G401 (cell line): ENCODE data around the gene DCP1B. TPM values are rescaled to one million over a fixed set of nuclear protein-coding genes. Genes with fewer than 3 reads are reported as not detected.

Experiments
- DNase-seq: peaks from one replicate; pipeline ENCODE4 v3.0.0-alpha.2; 2015; ENCODE audit warnings: low spot score
- in situ Hi-C: cut with HindIII; loops from 2 replicates; pipeline ENCODE4 v1.10.0; 2016; ENCODE audit warnings: low sequenced_read_pairs, mixed read lengths
- total RNA-seq: library from RNA; depleted of rRNA; stranded (reverse); fragments of >200 nt; shearing (Covaris generic); gene quantifications from 2 replicates; pipeline ENCODE4 v1.2.3, GENCODE V29; 2014; rRNA removed

The DCP1B gene
- total RNA-seq, 1 experiment from 2014 or later, result 20.6 TPM

DNA sequence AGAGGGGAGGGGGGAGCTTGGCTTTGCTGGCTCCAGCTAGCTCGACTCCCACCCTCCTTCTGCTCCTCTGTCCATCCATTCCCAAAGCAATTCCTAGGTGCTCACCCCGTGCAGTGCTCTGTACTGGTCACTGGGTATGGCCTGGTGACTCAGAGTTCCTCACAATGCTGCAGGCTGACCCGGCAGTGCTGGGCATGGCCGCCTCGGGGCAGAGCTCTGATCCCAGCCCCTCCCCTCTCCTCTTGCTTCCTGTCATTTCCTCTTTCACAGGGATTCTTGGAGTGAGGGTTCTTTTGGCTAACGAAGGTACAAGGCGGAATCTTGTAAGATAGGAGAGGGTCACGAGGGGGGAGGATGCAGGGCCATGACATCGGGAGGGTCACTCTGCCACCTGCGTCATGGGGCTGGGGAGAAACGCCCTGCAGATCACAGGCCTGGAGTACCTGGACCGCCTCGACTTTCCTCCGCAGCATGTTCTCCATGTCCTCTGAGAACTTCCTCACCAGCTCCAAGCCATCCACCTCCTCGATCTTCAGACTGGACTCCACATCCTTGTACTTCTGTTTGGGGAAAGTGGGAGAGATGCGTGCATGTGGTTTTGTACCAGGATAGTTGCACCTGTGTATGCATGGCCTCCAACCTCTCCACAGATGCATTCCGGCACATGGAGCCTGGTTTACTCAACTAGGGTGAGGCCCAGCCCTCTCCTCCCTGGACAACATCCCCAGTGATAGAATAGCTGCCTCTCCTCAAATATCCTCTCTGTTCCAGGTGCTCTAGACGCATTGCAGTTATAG, 91.5 kb downstream of the DCP1B start:
- DNase-seq, result no peak
- in situ Hi-C loops, result no loop called here

DNA sequence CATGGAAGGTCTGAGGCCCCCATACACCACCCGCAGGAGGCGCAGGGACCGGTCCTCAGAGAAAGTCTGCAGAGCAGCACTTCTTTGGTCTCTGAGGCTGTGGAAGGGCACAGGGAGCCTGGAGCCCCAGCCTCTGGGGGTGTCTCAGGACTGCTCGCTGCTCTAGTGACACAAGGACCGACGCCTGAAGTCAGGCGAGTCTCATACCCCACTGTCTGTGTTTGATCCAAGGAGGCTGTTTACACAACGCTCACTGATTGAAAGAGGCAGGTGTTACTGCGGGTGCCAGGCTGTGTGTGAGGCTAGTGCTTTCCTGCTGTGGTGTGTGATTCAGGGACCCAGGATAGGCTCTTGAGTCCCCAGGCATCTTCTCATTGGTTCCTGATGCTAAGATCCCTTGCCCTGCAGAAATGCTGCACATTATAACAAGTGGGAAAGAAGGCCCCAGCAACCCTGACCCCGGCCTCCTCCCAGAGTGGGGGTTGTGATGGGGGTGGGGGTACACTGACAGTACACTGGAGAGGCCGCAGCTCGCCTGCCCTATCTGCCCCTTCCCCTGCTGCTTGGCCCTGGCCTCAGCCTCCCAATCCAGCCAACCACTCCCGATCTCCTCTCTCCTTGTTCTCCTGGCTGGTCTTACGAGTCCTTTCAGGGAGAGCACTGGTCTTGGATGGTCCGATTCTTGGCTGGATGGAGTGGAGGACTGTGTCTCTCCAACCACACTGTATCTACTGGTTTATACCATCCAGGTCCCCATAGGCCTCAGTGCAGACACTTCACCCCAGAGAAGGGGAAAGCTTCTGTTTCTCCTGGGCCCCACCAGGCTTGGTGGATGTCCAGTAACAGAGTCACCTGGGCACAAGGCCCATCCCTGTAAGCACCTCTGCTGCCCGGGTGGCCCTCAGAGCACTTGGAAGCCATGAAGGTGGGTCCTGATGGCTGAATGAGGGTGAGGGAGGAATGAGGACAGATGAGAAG, 92.4 kb downstream of the DCP1B start:
- DNase-seq, result no peak
- in situ Hi-C loops, result no loop called here

DNA sequence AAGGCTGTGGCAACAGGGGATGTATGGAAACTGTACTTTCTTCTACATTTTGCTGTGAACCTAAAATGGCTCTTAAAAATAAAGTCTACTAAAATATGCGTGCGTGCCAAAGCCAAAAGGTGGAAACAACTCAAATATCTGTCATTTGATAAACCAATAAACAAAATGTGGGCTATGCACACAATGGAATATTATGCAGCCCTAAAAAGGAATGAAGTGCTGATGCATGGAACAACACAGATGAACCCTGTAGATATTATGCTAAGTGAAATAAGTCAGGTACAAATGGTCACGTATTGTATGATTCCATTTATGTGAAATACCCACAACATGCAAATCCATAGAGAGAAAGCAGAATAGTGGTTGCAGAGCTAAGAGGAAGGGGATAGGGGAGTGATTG, 93.8 kb downstream of the DCP1B start:
- in situ Hi-C loops, result no loop called here
- DNase-seq, result no peak

DNA sequence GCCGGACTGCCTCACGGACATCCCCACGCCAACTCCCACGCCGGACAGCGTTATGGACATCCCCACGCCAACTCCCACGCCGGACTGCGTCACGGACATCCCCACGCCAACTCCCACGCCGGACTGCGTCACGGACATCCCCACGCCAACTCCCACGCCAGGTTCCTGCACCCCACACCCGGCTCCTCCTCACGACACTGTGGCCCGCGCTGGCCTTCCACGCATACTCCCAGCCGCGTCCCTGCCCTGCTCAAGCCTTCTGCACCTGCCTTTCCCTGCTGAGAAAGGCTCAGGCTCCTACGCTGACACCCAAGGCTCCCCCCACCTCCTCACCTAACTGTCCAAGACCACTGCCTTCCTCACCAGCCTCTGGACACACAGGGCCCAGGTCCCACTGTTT, 95.5 kb downstream of the DCP1B start:
- in situ Hi-C loops, result no loop called here
- DNase-seq, result no peak

DNA sequence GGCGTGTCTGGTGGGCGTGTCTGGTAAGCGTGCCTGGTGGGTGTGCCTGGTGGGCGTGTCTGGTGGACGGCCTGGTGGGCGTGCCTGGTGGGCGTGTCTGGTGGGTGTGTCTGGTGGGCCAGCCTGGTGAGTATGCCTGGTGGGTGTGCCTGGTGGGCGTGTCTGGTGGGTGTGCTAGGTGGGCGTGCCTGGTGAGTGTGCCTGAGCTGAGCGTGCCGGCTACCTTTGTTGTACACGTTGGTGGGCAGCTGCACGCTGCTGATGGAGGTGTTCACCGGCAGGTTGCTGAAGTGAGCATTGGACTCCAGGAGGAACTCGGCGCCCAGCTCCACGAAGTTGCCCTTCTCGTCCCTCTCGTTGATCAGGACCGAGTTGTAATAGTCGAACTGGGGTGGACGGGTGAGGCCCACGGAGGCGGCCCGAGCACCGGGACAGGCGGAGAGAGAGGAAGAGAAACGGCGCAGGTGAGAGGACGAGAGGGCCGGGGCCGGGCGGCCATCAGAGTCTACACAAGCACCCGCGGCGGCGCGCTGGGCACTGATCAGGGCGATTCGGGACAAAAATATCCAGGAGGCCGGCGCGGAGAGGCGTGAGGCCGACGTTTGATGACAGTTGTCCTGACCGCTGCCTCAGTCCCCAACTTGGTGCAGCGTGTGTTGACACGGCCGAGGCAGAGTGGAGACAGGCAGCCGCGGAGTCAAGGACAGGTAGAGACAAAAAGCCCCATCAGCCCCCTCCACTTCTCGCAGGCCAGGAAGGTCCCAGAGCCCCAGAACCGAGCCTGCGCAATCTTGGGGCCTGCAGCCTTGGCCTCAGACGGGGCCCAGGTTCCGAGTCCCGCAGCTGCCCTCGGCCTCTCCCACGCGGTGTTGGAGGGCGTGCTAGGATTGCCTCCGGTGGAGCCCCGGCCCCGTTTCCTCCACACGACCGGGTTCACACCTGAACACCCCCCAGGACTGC, 96.3 kb downstream of the DCP1B start:
- in situ Hi-C loops, result no loop called here
- no peak for DNase-seq

DNA sequence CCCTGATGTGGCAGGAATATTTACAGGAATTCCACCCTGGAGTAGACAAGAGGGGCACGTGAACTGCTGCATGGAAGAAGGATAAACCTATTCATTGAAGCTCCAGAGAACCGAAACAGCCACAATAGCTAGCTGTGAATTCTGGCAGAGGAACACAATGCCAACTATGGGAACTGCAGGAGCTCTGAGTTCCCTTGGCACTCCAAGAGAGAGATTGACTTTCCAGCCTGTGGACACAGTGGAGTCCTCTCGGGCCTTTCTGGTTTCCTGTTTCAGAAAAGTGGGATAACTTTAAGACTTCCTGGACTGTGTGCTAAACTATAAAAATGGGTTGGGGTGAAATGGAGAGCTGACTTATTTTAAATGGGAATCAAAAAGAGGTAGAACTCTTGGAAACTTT, 97.7 kb downstream of the DCP1B start:
- no peak for DNase-seq
- in situ Hi-C loops, result no loop called here

DNA sequence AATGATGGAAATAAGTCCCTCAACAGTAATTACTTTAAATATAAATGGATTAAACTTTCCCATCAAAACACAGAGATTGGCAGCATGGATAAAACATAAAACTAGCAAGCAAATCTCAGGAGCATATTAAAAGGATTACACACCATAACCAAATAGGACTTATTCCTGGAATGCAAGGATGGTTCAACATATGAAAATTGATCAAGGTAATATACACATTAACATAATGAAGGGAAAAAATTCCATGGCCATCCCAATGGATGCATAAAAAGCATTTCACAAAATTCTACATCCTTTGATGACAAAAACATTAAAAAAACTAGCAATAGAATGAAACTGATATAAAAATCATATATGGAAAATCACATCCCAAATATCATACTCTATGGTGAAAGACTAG, 99.4 kb downstream of the DCP1B start:
- in situ Hi-C loops, result no loop called here
- no peak for DNase-seq

DNA sequence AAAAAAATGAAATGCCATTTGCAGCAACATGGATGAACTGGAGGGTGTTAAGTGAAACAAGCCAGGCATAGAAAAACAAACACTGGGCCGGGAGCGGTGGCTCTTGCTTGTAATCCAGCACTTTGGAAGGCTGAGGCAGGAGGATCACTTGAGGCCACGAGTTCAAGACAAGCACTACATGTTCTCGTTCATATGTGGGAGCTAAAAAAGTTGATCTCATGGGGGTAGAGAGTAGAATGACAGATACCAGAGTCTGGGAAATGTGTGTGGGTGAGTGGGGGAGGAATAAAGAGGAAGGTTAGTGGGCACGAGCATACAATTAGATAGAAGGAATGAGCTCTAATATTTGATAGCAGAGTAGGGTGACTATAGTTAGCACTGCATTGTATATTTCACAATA, 107.3 kb downstream of the DCP1B start:
- in situ Hi-C loops, result no loop called here
- no peak for DNase-seq

Other genes starting within 250 kb of the DCP1B start
- not detected in 2 replicates for gene LRTM2, start 183.9 kb downstream of the DCP1B start, total RNA-seq
- 4.4 TPM in 1 of 2 replicates, not detected in the other for gene CACNA2D4, start 85.8 kb downstream of the DCP1B start, total RNA-seq
- gene CACNA1C, start 48.5 kb upstream of the DCP1B start, total RNA-seq, result 1.7 and 2.8 TPM in 2 replicates